Measurements from ENCODE around the gene GUF1. TPM values are rescaled to one million over a fixed set of nuclear protein-coding genes. Genes with fewer than 3 reads are reported as not detected.

GUF1 gene
- total and polyA plus RNA-seq, 2 of the 13 experiments (the other 11 are each of a cell fraction or from before 2014, with no cell fraction given) = 10.3 to 24.6 TPM

DNA sequence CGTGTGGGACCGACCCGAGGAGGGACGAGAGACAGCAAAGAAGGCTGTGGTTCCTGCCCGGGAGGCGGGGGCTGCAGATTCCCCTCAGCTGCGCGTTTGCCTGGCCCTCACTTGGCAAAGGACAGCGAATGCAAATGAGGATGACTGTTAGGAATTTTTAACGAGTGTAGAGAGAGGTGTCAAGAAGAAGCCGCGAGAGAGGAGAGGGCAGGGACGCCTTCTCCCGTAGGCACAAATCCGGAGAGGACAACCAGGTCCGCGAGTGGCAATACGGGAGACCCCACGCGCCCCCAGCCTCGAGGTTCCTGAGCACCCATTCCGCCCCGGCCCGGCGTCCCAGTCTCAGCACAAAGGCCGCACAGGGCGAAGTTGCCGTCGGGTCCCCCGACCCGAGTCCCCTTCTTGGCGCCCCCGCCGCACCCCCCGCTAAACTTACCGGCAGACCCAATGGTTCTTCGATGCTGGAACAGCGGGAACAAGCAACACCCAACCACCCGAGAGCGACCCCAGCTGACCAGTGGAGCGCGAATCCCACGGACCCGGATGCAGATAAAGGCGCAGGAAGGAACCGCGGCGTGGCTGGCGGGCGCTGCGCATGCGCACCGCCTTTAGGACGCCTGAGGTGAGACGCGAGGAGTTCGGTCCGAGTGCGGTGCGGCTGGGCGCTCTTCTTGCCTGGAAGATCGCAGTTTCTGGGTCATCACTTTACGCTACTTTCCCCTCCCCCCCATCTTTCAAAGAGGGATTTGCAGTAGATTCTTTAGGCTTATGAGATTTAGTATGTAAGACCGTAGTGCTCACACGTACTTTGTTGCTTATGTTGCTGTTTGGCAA, 48.0 kb downstream of the GUF1 start, which contains the start of gene GNPDA2 (continued):
- TF ChIP-seq, protein P1, sequence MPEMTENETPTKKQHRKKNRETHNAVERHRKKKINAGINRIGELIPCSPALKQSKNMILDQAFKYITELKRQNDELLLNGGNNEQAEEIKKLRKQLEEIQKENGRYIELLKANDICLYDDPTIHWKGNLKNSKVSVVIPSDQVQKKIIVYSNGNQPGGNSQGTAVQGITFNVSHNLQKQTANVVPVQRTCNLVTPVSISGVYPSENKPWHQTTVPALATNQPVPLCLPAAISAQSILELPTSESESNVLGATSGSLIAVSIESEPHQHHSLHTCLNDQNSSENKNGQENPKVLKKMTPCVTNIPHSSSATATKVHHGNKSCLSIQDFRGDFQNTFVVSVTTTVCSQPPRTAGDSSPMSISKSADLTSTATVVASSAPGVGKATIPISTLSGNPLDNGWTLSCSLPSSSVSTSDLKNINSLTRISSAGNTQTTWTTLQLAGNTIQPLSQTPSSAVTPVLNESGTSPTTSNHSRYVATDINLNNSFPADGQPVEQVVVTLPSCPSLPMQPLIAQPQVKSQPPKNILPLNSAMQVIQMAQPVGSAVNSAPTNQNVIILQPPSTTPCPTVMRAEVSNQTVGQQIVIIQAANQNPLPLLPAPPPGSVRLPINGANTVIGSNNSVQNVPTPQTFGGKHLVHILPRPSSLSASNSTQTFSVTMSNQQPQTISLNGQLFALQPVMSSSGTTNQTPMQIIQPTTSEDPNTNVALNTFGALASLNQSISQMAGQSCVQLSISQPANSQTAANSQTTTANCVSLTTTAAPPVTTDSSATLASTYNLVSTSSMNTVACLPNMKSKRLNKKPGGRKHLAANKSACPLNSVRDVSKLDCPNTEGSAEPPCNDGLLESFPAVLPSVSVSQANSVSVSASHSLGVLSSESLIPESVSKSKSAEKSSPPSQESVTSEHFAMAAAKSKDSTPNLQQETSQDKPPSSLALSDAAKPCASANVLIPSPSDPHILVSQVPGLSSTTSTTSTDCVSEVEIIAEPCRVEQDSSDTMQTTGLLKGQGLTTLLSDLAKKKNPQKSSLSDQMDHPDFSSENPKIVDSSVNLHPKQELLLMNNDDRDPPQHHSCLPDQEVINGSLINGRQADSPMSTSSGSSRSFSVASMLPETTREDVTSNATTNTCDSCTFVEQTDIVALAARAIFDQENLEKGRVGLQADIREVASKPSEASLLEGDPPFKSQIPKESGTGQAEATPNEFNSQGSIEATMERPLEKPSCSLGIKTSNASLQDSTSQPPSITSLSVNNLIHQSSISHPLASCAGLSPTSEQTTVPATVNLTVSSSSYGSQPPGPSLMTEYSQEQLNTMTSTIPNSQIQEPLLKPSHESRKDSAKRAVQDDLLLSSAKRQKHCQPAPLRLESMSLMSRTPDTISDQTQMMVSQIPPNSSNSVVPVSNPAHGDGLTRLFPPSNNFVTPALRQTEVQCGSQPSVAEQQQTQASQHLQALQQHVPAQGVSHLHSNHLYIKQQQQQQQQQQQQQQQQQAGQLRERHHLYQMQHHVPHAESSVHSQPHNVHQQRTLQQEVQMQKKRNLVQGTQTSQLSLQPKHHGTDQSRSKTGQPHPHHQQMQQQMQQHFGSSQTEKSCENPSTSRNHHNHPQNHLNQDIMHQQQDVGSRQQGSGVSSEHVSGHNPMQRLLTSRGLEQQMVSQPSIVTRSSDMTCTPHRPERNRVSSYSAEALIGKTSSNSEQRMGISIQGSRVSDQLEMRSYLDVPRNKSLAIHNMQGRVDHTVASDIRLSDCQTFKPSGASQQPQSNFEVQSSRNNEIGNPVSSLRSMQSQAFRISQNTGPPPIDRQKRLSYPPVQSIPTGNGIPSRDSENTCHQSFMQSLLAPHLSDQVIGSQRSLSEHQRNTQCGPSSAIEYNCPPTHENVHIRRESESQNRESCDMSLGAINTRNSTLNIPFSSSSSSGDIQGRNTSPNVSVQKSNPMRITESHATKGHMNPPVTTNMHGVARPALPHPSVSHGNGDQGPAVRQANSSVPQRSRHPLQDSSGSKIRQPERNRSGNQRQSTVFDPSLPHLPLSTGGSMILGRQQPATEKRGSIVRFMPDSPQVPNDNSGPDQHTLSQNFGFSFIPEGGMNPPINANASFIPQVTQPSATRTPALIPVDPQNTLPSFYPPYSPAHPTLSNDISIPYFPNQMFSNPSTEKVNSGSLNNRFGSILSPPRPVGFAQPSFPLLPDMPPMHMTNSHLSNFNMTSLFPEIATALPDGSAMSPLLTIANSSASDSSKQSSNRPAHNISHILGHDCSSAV (CRISPR knock-in tag; IDR thresholded peaks at IDR 0.05; ENCODE audit: borderline replicate concordance) = no peak
- TF ChIP-seq ATF7-NPFF (CRISPR knock-in tag; IDR thresholded peaks at IDR 0.05; ENCODE audit: low read depth) (peak; percentile 90), DNMT3B (CRISPR knock-in tag; conservative IDR thresholded peaks at IDR 0.05) (no peak), YY1 (IDR thresholded peaks at IDR 0.05; ENCODE audit: insufficient read depth, insufficient replicate concordance, low read depth, low read length) (peak; percentile 40), ZNF460 (CRISPR knock-in tag; IDR thresholded peaks at IDR 0.05; ENCODE audit: borderline replicate concordance) (no peak), ZNF850 (CRISPR knock-in tag; conservative IDR thresholded peaks at IDR 0.05) (no peak), GLI4 (CRISPR knock-in tag; IDR thresholded peaks at IDR 0.05; ENCODE audit: borderline replicate concordance) (no peak), MED1 (CRISPR knock-in tag; IDR thresholded peaks at IDR 0.05) (peak; percentile 46; the same call in 1 of the 2 replicates), ZNF878 (CRISPR knock-in tag; IDR thresholded peaks at IDR 0.05) (no peak; the same call in 1 of the 2 replicates)
- TF ChIP-seq, protein P2, sequence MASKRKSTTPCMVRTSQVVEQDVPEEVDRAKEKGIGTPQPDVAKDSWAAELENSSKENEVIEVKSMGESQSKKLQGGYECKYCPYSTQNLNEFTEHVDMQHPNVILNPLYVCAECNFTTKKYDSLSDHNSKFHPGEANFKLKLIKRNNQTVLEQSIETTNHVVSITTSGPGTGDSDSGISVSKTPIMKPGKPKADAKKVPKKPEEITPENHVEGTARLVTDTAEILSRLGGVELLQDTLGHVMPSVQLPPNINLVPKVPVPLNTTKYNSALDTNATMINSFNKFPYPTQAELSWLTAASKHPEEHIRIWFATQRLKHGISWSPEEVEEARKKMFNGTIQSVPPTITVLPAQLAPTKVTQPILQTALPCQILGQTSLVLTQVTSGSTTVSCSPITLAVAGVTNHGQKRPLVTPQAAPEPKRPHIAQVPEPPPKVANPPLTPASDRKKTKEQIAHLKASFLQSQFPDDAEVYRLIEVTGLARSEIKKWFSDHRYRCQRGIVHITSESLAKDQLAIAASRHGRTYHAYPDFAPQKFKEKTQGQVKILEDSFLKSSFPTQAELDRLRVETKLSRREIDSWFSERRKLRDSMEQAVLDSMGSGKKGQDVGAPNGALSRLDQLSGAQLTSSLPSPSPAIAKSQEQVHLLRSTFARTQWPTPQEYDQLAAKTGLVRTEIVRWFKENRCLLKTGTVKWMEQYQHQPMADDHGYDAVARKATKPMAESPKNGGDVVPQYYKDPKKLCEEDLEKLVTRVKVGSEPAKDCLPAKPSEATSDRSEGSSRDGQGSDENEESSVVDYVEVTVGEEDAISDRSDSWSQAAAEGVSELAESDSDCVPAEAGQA (IDR thresholded peaks at IDR 0.05; ENCODE audit: low read depth) = no peak
- TF ChIP-seq, protein P2 (CRISPR knock-in tag; IDR thresholded peaks at IDR 0.05; ENCODE audit: borderline replicate concordance) = no peak; the same call in 1 of the 2 replicates

All from HepG2 (cell line).